CD14-positive monocyte (primary cell): ENCODE measurements around the gene BTBD3. TPM values are rescaled to one million over a fixed set of nuclear protein-coding genes. Genes with fewer than 3 reads are reported as not detected.

Experiments
- DNase-seq, 3 donors: peaks; one replicate each; pipeline ENCODE4 v3.0.0-alpha.2; 2011 to 2022
- H2AFZ ChIP-seq: 2 replicates; pipeline ENCODE4 v1.6.0; 2012; ENCODE audit warnings: mild to moderate bottlenecking, low read depth, low read length, inconsistent platforms; ENCODE audit not compliant: insufficient read depth, poor library complexity, severe bottlenecking
- H3K27ac ChIP-seq, 2 donors: 1 replicate in 1 of 2; 2 replicates in 1 of 2; pipeline ENCODE4 v1.5.1; 2012 to 2013; ENCODE audit warnings: low read length in 2 of 2, control low read depth in 1 of 2, inconsistent platforms in 1 of 2, low read depth in 1 of 2, mild to moderate bottlenecking in 1 of 2
- H3K27me3 ChIP-seq, 2 donors: one replicate each; pipeline versions ENCODE4 v1.6.0 to v1.6.1; 2011 to 2013; ENCODE audit warnings: low read length in 2 of 2; ENCODE audit not compliant: control insufficient read depth in 2 of 2, insufficient read depth in 2 of 2
- H3K36me3 ChIP-seq, 2 donors: replicated peaks in 1 of 2; 1 replicate in 1 of 2; 2 replicates in 1 of 2; pipeline versions ENCODE4 v1.5.1 to v1.6.1; 2012 to 2013; ENCODE audit warnings: low read length in 2 of 2, control low read depth in 1 of 2, inconsistent platforms in 1 of 2, mild to moderate bottlenecking in 1 of 2; ENCODE audit not compliant: insufficient read depth in 2 of 2, control insufficient read depth in 1 of 2
- H3K4me1 ChIP-seq, 2 donors: 1 replicate in 1 of 2; 2 replicates in 1 of 2; pipeline versions ENCODE4 v1.5.1 to v1.6.1; 2012 to 2013; ENCODE audit warnings: low read length in 2 of 2, control low read depth in 1 of 2, inconsistent platforms in 1 of 2, mild to moderate bottlenecking in 1 of 2, moderate library complexity in 1 of 2; ENCODE audit not compliant: insufficient read depth in 2 of 2, control insufficient read depth in 1 of 2
- H3K4me2 ChIP-seq: replicated peaks from 2 replicates; pipeline ENCODE3; 2012; ENCODE audit warnings: low read length, moderate library complexity, mild to moderate bottlenecking; ENCODE audit not compliant: poor library complexity, severe bottlenecking; ENCODE audit errors: extremely low read depth
- H3K4me3 ChIP-seq, 3 experiments: fragments of 200-600 bp in 1 of 3; sonication (generic) in 1 of 3; replicated peaks in 1 of 3; 1 replicate in 2 of 3; 2 replicates in 1 of 3; pipeline ENCODE4 v1.5.1; 2011 to 2013; ENCODE audit warnings: low read length in 3 of 3, mild to moderate bottlenecking in 3 of 3, control low read depth in 2 of 3, low read depth in 2 of 3, inconsistent platforms in 1 of 3, moderate library complexity in 1 of 3
- H3K79me2 ChIP-seq: 2 replicates; pipeline ENCODE4 v1.6.0; 2012; ENCODE audit warnings: mild to moderate bottlenecking, control low read depth, inconsistent platforms, low read length, moderate library complexity; ENCODE audit not compliant: insufficient read depth
- H3K9ac ChIP-seq: 2 replicates; pipeline ENCODE4 v1.6.0; 2017; ENCODE audit warnings: low read length, mild to moderate bottlenecking; ENCODE audit not compliant: insufficient read depth, poor library complexity, severe bottlenecking
- H3K9me3 ChIP-seq, 2 donors: replicated peaks in 1 of 2; 1 replicate in 1 of 2; 2 replicates in 1 of 2; pipeline versions ENCODE4 v1.5.1 to v1.6.1; 2012 to 2013; ENCODE audit warnings: low read length in 2 of 2, control low read depth in 1 of 2; ENCODE audit not compliant: control insufficient read depth in 1 of 2, insufficient read depth in 1 of 2
- H4K20me1 ChIP-seq: 2 replicates; pipeline ENCODE4 v1.6.0; 2012; ENCODE audit warnings: mild to moderate bottlenecking, low read length, control low read depth, moderate library complexity; ENCODE audit not compliant: insufficient read depth
- H3K27ac Mint-ChIP-seq, 7 donors: one replicate each; pipeline ENCODE4 v1.8.0; 2020; ENCODE audit warnings: mild to moderate bottlenecking in 7 of 7, mixed read lengths in 7 of 7, moderate library complexity in 6 of 7, inconsistent platforms in 2 of 7
- H3K27me3 Mint-ChIP-seq, 3 donors: one replicate each; pipeline ENCODE4 v1.8.0; 2021 to 2022; ENCODE audit warnings: low read depth in 3 of 3, mild to moderate bottlenecking in 3 of 3, mixed read lengths in 3 of 3, moderate library complexity in 3 of 3, inconsistent platforms in 1 of 3
- H3K36me3 Mint-ChIP-seq, 2 donors: one replicate each; pipeline ENCODE4 v1.8.0; 2020; ENCODE audit warnings: mixed read lengths in 2 of 2, inconsistent platforms in 1 of 2, mild to moderate bottlenecking in 1 of 2
- H3K4me1 Mint-ChIP-seq: one replicate; pipeline ENCODE4 v1.8.0; 2020; ENCODE audit warnings: mild to moderate bottlenecking, mixed read lengths
- H3K4me3 Mint-ChIP-seq, 2 donors: one replicate each; pipeline ENCODE4 v1.8.0; 2020; ENCODE audit warnings: mild to moderate bottlenecking in 2 of 2, mixed read lengths in 2 of 2, moderate library complexity in 1 of 2
- H3K9me3 Mint-ChIP-seq, 7 donors: one replicate each; pipeline ENCODE4 v1.8.0; 2020 to 2022; ENCODE audit warnings: mixed read lengths in 7 of 7, mild to moderate bottlenecking in 6 of 7, moderate library complexity in 6 of 7, inconsistent platforms in 2 of 7
- WGBS: methylation state at CpG from one replicate; pipeline ENCODE4 v1.1.5; 2013; ENCODE audit warnings: missing lambda C conversion rate; ENCODE audit not compliant: insufficient coverage; 5-methylcytosine and 5-hydroxymethylcytosine counted together
- intact Hi-C, 2 donors: fragments of 100-400 bp; cut with micrococcal nuclease; formaldehyde crosslinking; loops; one replicate each; pipeline versions ENCODE4 v1.15.0 to v1.15.1; 2023
- polyA plus RNA-seq, 3 donors: library from polyadenylated mRNA; depleted of rRNA in 1 of 3; unstranded in 2 of 3; stranded (reverse) in 1 of 3; fragments of 300-500 nt in 2 of 3; fragments of >200 nt in 1 of 3; fragmentation: Illumina TruSeq in 2 of 3; gene quantifications; 1 replicate in 2 of 3; 2 replicates in 1 of 3; pipeline ENCODE4 v1.2.3, GENCODE V29; 2012 to 2021
- TF ChIP-seq, protein P1 (sequence below): fragments of 200-600 bp; IDR thresholded peaks from one replicate; pipeline ENCODE4 v1.8.0; 2022; ENCODE audit warnings: antibody characterized with exemption, mild to moderate bottlenecking

The BTBD3 gene
- polyA plus RNA-seq, 3 donors = 4.4 to 8.5 (median 5.5) TPM

DNA sequence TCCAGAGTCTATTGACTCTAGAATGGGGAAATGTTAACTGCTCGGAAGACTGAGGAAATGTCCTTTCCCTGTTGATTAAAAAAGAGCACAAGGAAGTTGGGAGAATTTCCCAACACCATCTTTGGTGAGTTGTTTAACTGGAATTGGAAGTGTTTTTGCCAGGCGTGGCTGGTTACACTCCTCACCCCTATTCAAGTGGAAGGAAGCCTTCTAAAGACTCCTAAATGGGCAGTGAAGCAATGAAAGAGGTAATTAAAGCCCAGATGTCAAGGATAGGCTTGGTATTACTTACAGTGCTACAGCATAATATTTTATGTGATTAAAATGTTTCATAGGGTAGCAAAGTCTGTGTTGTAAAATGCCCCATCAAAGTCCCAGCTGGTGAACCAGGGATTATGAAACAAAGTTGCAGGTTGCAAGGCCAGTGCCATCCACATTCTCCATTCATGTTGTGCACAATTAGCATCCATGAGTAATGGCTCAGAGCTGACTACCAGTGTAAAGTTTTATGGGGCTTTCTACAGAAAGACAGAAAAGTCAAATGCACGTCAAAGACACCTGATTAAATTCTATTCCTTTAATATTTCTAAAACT lies 52.6 kb downstream of the BTBD3 start:
- no peaks in the 10 kb centered on the region for H4K20me1 ChIP-seq
- H3K27me3 ChIP-seq = no peaks in the 10 kb centered on the region
- Mint-ChIP-seq H3K4me3 (no peak overlapping the region), H3K27me3 (no peaks in the 10 kb centered on the region), H3K4me1 (no peaks in the 10 kb centered on the region), H3K27ac (no peak overlapping the region), H3K36me3 (no peaks in the 10 kb centered on the region), H3K9me3 (peaks cover 0 to 2% (median 0%) of the 10 kb centered on the region in 7 donors)
- no peaks in the 10 kb centered on the region for H3K79me2 ChIP-seq
- DNase-seq = no peak
- no peak overlapping the region for H3K4me3 ChIP-seq
- no peak overlapping the region for H3K9ac ChIP-seq
- H3K4me2 ChIP-seq = no peak overlapping the region
- no CpG with 5 or more reads among the region's 3 CpGs for WGBS
- no peaks in the 10 kb centered on the region for H3K9me3 ChIP-seq
- H3K36me3 ChIP-seq = no peaks in the 10 kb centered on the region
- TF ChIP-seq, protein P1, sequence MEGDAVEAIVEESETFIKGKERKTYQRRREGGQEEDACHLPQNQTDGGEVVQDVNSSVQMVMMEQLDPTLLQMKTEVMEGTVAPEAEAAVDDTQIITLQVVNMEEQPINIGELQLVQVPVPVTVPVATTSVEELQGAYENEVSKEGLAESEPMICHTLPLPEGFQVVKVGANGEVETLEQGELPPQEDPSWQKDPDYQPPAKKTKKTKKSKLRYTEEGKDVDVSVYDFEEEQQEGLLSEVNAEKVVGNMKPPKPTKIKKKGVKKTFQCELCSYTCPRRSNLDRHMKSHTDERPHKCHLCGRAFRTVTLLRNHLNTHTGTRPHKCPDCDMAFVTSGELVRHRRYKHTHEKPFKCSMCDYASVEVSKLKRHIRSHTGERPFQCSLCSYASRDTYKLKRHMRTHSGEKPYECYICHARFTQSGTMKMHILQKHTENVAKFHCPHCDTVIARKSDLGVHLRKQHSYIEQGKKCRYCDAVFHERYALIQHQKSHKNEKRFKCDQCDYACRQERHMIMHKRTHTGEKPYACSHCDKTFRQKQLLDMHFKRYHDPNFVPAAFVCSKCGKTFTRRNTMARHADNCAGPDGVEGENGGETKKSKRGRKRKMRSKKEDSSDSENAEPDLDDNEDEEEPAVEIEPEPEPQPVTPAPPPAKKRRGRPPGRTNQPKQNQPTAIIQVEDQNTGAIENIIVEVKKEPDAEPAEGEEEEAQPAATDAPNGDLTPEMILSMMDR = no peak
- no peak overlapping the region for H2AFZ ChIP-seq
- H3K4me1 ChIP-seq = no peaks in the 10 kb centered on the region
- intact Hi-C loops = no loop called here
- H3K27ac ChIP-seq = no peak overlapping the region

- H3K4me3 Mint-ChIP-seq = no peak overlapping the region
- H3K36me3 Mint-ChIP-seq = no peaks in the 10 kb centered on the region
- H3K79me2 ChIP-seq = no peaks in the 10 kb centered on the region
- WGBS = 100% methylated on average over 1 of the region's 2 CpGs
- H3K36me3 ChIP-seq = no peaks in the 10 kb centered on the region
- no peaks in the 10 kb centered on the region for H3K4me1 Mint-ChIP-seq
- H3K4me2 ChIP-seq = no peak overlapping the region
- no peak overlapping the region for H3K4me3 ChIP-seq
- no peaks in the 10 kb centered on the region for H3K9me3 ChIP-seq
- no peak overlapping the region for H3K27ac ChIP-seq
- H3K27ac Mint-ChIP-seq = no peak overlapping the region
- intact Hi-C loops = no loop called here
- no peaks in the 10 kb centered on the region for H3K27me3 ChIP-seq
- peaks cover 0 to 8% (median 2%) of the 10 kb centered on the region in 7 donors for H3K9me3 Mint-ChIP-seq
- no peak for DNase-seq
- H3K4me1 ChIP-seq = no peaks in the 10 kb centered on the region
- H2AFZ ChIP-seq = no peak overlapping the region
- no peak overlapping the region for H3K9ac ChIP-seq
- no peaks in the 10 kb centered on the region for H4K20me1 ChIP-seq
- TF ChIP-seq, protein P1 = no peak
- H3K27me3 Mint-ChIP-seq = peaks cover 0 to 2% (median 0%) of the 10 kb centered on the region in 3 donors
These were observed 54.8 kb downstream of the BTBD3 start for GRCh38 chr20:11972478-11972877.
